ENCODE measurements around the gene IKZF2.

DNA sequence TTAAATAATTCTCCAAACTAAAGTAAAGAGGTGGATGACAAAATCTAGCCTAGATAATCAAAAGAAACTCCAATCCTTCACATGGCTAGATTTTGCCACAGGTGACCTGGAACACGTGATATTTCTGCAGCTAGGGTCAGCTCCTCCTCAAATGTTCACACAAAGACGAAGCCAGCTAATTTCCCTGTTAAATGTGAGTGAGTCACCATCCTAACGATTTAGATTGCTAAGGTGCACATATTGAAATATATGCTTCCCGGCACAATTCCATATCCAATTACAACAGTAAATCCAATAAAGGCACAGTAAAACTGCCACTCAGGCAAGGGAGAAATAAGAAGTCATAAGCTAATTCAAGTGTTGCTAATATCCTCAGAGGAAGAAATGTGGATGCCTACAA lies 28.7 kb downstream of the IKZF2 start:
- TF ChIP-seq, protein P1, sequence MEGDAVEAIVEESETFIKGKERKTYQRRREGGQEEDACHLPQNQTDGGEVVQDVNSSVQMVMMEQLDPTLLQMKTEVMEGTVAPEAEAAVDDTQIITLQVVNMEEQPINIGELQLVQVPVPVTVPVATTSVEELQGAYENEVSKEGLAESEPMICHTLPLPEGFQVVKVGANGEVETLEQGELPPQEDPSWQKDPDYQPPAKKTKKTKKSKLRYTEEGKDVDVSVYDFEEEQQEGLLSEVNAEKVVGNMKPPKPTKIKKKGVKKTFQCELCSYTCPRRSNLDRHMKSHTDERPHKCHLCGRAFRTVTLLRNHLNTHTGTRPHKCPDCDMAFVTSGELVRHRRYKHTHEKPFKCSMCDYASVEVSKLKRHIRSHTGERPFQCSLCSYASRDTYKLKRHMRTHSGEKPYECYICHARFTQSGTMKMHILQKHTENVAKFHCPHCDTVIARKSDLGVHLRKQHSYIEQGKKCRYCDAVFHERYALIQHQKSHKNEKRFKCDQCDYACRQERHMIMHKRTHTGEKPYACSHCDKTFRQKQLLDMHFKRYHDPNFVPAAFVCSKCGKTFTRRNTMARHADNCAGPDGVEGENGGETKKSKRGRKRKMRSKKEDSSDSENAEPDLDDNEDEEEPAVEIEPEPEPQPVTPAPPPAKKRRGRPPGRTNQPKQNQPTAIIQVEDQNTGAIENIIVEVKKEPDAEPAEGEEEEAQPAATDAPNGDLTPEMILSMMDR (IDR thresholded peaks at IDR 0.05): no peak
- TF ChIP-seq POLR2A (IDR thresholded peaks at IDR 0.05): no peak
